Epithelial cell of proximal tubule (primary cell): ENCODE data around the gene CD247. TPM values are rescaled to one million over a fixed set of nuclear protein-coding genes. Genes with fewer than 3 reads are reported as not detected.

Source experiments
- DNase-seq: peaks from one replicate; pipeline ENCODE4 v3.0.0-alpha.2; 2011; ENCODE audit warnings: low read depth
- H3K4me3 ChIP-seq: 2 replicates; pipeline ENCODE4 v1.5.1; 2011; ENCODE audit warnings: low read depth, mild to moderate bottlenecking, low read length
- CTCF ChIP-seq: conservative IDR thresholded peaks from 2 replicates; pipeline ENCODE4 v1.5.1; 2012; ENCODE audit warnings: low read depth, mild to moderate bottlenecking, low read length
- total RNA-seq: library from RNA; depleted of rRNA; stranded (reverse); fragments of >200 nt; gene quantifications from 2 replicates; pipeline ENCODE4 v1.2.3, GENCODE V29; 2015

CD247 gene
- total RNA-seq, 1 donor from 2014 or later, result not detected

GRCh38 chr1:167479331-167479979 is 38.9 kb downstream of the CD247 start:
- TF ChIP-seq CTCF, result no peak
- H3K4me3 ChIP-seq, result no peak overlapping the region
- DNase-seq, result no peak

- TF ChIP-seq CTCF, result no peak
- no peak overlapping the region for H3K4me3 ChIP-seq
- no peak for DNase-seq
Observed at GRCh38 chr1:167477986-167478385, 40.3 kb downstream of the CD247 start.

GRCh38 chr1:167476061-167476460 is 42.3 kb downstream of the CD247 start:
- no peak for TF ChIP-seq CTCF
- DNase-seq, result no peak
- H3K4me3 ChIP-seq, result no peak overlapping the region

GRCh38 chr1:167474191-167474641 is 44.1 kb downstream of the CD247 start:
- no peak overlapping the region for H3K4me3 ChIP-seq
- no peak for TF ChIP-seq CTCF
- DNase-seq, result no peak

- no peak for DNase-seq
- no peak for TF ChIP-seq CTCF
Observed at GRCh38 chr1:167473761-167474160, 44.6 kb downstream of the CD247 start.

GRCh38 chr1:167472752-167473521 is 45.4 kb downstream of the CD247 start:
- DNase-seq, result no peak
- TF ChIP-seq CTCF, result no peak
- H3K4me3 ChIP-seq, result no peak overlapping the region

More at GRCh38 chr1:167473761-167474160, 44.6 kb downstream of the CD247 start:
- H3K4me3 ChIP-seq, result no peak overlapping the region
